Stimulated activated CD8-positive, alpha-beta memory T cell treated with anti-CD3 and anti-CD28 coated beads, Interleukin-7, amount 100 ng/mL, for 24 hours (primary cell): ENCODE results near the gene CSNK1D.

Source experiments
- DNase-seq: peaks from one replicate; pipeline ENCODE4 v3.0.0-alpha.2; 2020; ENCODE audit warnings: low read depth

CSNK1D gene

DNA sequence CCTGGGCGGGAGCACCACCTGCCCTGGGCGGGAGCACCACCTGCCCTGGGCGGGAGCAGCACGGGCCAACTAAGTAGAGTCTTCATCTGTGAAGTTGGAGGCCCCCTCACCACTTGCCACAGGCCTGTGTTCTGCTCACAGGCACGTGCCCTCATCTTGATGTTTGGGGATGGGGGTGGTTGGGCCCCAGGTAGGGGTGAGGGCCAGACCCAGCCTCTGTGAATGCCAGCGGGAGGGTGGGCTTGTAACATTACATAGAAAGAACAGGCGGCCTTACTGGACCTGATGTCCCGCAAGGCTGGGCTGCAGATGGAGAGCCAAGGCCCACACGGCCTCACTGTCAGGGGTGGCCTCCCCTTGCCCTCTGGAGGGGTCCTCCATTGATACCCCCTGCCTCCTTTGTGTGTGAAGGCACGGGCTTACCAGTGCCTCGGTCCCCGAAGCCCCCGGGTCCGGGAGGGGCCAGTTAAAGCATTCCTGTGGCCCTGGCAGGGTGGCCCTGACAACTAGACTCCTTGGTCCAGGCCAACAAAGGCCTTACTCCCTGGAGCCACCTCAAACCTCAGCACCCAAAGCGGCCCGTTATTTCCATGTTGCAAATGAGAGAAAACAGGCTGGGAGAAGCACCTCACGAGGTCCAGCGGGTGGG, 45.7 kb downstream of the CSNK1D start:
- no peak for DNase-seq

DNA sequence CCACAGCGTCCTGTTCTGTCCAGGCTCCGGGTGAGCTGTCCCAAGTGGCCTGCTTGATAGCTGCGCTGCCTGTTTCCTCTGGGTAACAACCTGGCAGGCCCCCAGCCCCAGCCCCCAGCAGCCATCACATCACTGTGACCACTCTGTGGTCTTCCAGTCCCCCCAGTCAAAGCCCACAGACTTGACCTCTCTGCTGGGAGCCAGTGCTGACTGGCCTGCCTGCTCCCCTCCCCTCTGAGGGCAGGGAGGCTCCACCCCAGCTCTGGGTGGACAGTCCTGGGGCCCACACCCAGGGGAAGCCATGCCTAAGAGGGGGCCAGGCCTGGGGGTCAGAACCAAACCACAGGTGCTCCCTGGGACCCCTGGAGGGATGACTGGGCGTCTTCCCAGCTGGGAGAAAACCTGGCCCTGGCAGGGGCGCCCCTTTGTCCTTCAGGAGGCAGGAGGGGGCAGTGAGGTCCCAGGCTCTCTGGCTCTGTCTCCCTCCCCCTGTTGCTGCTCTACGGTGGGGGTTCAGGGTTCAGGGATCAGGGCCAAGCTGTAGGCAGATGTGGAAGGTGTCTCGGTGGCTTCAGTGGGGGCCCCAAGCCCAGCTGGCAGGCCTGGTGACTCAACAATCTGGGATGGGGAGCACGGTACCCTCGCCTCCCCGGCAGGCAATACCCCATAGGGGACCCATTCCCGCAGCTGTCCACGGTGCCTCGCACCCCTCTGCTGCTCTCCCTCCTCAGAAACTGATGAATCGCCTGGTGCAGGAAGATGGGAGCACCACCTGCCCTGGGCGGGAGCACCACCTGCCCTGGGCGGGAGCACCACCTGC, 46.5 kb downstream of the CSNK1D start:
- no peak for DNase-seq

DNA sequence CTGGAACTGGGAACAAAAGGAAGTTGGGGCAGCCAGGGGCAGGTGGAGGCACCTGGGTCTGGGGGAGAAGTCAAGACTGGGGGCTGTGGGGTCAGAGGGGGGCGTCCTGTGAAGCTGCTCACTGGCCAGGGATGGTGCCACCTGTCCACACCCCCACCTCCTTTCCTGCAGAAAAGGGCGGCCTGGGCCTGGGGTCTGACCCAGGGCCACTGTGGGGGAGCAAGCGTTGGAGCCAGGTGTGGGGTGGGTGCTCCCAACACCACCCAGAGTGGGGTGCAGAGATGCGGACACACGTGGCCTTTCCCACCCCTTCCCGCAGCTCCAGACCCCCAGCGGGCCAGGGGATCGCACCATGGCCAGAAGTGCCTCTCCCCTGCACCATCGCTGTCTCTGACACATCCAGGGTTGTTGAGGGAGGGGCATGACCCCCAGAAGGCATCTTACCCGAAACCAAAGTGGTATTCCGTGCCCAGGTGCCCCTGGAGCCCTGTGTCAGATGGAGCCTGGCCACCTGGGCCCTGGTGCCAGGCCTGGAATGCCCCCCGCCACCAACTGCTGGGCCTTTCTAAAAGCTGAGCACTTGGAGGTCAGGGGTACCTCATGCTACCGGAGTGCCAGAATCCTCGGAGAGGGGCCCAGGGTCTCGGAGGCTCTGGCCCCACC, 47.2 kb downstream of the CSNK1D start:
- no peak for DNase-seq

DNA sequence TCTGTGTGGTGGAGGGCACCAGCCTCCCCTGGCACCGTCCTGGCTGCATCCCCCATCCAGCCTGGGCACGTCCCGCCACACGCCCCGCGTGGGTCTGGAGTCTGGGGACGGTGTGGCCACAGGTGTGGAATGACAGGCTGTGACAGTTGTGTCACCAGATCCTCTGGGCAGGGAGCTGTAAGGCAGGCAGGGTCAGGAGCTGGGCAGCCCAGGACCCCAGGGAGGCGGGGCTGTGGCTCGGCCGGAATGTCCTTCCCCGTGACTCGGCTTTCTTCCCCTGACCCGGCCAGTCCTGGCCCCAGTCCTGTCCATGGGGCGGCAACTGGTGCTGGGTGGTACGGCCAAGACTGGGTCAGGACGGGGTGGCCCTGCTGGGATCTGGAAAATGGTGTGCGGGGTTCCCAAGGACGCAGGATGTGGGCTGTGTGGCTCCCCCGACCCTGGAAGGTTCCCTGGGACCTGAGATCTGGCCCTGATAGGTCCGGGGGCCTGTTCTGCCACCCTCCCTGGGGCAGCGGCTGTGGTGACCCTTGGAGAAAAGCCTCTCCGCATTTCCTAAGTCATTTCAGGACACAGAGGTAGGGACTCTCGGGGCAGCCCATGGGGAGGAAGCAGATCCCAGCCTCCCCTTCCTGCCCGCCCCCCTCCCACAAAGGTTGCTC, 48.0 kb downstream of the CSNK1D start:
- no peak for DNase-seq

DNA sequence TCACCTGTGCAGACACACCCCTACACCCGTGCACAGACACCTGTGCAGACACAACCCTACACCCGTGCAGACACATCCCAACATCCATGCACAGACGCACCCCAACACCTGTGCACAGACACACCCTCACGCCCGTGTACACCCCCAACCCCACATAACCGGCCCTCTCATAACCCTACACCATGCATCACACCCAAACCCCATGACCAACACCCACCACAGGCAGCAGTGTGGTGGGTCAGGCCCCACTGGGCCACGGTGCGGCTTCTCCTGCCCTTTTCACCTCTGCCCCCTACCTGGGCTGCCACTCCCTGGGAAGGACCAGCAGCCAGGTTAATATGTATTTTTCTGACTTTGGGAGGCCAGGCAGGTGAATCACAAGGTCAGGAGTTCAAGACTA, 48.8 kb downstream of the CSNK1D start:
- no peak for DNase-seq

DNA sequence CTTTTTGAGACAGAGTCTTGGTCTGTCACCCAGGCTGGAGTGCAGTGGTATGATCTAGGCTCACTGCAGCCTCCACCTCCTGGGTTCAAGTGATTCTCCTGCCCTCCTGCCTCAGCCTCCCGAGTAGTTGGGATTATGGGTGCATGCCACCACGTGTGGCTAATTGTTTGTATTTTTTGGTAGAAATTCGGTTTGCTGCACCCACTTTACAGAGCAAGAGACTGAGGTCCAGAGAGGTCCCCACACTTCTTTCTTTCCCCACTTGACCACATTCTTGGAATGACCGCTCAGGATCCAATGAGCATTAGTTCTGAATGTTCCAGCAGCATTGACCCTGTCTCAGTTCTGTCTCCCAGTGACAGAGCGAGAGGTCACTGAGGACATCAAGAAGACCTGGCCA, 50.0 kb downstream of the CSNK1D start:
- DNase-seq: no peak

DNA sequence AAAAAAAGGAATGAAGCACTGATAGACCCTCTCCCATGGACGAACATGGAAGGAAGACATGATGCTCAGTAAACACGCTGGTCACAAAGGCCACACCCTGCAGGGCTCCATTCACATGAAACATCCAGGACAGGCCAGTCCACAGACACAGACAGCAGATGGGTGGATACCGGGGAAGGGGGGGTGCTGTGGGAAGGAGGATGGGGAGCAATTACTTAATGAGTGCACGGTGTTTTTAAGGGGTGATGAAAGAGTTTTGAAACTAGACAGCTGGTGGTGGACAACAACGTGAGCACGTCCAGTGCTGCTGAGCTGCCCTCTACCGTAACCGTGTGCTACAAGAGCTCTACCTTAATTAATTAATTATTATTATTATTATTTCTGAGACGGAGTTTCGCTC, 50.7 kb downstream of the CSNK1D start:
- DNase-seq: no peak

DNA sequence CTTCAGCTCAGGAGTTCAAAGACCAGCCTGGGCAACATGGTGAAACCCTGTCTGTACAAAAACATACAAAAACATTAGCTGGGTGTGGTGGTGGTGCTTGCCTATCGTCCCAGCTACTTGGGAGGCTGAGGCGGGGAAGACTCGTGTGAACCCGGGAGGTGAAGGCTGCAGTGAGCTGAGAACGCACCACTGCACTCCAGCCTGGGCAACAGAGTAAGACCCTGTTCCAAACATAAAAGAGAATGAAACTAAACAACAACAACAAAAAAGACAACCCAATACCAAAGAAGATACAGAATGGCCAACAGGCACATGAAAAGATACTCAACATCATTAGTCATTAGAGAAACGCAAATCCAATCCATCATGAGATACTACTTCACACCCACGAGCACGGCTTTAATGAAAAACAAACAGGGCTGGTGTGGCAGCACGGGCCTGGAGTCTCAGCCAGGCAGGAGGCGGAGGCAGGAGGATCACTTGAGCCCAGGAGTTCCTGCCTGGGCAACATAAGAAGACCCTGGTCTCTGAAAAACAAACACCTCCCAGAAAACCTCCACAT, 52.1 kb downstream of the CSNK1D start:
- DNase-seq: no peak

DNA sequence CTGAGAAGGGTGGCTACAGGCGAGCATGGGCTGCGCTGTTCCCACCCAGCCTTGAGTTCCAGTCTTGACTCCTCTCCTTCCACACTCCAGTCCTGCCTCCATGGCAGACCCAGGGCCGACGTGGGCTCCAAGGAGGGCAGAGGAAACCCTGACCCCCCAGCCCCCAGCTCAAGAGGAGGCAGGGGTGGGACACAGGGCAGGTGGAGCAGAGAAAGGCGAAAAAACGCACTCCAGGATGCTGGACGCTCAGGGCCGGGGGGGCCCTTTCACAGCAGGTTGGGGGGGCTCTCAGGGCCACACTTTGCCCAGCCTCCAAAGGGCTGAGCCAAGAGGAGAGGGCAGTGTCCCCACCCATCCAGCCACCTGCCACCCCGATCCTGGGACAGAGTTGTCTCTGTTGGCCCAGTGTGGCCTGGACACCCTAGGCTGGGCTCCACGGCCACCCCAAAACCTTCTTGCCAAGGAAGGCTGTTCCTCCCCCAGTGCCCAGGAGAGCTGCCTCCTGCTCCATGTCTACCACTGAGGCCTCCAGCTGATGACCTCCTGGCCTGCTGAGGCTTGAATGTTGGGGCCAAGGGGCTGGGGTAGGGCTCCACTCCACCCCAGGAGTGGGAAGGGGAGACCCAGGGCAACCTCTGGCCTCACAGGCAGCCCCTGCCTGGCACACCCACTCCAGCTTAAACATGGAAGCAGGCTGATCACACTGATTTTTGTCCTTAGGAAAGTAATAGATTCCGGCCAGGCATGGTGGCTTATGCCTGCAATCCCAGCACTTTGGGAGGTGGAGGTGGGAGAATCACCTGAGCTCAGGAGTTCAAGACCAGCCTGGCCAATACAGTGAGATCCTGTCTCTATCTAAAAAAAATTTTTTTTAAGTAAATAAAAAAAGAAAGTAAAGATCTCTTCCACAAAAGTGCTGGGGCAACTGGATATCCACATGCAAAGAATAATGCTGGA, 53.5 kb downstream of the CSNK1D start:
- DNase-seq: no peak

DNA sequence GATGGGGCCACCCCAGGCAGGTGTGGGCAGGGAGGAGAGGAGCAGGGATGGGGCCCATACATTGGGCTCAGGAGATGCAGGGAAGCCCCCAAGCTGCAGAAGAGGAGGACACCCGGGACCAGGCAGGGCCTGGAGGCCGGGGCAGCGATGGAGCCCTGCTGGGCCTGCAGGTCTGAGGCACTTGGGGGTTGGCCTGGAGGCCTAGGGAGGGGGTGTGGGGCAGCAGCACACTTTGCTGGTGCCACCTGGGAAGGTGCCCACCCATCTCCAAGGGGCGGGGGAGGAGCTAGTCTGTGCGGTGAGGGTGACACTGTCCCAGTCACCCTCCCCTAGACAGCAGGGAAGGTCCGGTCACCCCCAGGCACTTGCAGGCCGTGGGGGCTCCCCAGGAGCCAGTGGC, 54.4 kb downstream of the CSNK1D start:
- DNase-seq: no peak

DNA sequence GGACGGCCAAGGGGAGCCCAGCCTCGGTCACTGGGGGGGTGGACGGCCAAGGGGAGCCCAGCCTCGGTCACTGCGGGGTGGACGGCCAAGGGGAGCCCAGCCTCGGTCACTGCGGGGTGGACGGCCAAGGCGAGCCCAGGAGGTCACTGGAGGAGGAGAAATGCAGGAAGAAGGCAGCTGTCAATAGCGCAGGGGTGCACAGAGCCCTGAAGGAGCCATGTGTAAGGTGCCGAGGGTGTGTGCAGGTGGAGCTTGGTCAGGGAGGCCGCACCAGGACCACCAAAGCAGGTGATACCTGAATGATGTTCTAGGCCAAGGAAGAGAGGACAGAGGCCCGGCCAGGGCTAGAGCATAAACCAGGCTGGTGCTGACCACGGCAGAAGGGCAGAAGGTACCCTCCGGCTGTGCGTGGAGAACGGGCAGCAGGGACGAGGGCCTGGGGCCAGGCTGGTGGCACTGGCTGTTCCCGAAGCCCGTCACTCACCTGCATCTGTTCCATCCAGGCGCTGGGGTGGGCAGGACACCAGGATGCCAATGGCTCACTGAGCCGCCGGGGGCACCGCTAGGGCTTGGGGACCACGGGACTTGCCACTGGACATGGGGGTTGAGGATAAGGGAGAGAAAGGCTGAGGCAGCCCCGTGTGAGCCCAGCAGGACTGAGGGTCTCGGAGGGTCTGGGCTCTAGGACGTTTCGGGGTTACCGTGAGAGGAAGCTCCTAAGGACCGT, 55.0 kb downstream of the CSNK1D start:
- no peak for DNase-seq

DNA sequence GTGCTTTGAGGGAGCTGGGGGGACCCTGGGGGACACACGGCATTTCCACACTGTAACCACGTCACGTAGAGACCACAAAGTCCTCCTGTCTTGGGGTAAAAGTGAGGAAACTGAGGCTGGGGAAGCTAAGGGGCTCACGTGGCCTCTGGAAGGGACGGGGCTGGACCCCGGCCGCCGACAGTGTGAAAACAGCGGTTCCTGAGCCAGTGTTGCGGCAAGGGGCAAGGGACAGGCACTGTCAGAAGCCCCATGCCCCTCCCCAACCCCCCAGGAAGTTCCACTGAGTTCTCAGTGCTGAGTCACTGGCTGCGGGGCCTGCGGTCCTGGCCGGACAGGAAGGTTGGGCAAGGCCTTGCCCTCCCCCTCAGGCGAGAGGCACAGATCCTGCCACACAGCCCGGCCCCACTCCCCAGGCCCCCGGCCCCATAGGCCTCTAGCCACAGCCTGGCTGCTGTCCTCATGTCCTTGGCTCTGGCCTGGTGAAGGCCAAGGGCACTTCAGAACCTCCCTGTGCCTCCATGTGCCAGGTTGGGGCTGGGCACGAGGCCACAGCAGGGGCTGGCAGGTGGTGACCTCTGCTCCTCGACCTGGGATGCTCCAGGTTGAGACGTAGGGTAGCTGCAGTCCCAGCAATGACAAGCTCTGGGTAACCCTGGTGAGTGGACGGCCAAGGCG, 55.8 kb downstream of the CSNK1D start:
- no peak for DNase-seq

DNA sequence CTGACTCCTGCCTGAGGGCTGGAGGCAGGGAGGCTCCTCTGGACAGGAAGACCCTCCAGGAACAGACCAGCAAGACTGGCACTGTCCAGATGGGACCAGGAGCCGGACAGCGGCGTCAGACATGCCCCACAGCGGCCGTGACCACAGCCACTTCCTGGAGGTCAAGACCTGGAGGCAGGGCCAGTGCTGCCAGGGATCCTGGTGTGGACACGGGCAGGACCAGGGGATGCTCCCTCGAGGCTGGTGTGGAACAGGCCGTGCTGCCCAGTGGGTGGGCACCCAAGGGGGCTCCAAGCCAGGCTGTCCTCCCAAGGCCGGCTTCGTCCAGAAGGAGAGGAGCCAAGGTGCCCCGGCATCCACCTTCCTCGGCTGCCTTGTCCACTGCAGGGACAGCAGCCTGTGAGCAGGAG, 56.4 kb downstream of the CSNK1D start:
- no peak for DNase-seq

DNA sequence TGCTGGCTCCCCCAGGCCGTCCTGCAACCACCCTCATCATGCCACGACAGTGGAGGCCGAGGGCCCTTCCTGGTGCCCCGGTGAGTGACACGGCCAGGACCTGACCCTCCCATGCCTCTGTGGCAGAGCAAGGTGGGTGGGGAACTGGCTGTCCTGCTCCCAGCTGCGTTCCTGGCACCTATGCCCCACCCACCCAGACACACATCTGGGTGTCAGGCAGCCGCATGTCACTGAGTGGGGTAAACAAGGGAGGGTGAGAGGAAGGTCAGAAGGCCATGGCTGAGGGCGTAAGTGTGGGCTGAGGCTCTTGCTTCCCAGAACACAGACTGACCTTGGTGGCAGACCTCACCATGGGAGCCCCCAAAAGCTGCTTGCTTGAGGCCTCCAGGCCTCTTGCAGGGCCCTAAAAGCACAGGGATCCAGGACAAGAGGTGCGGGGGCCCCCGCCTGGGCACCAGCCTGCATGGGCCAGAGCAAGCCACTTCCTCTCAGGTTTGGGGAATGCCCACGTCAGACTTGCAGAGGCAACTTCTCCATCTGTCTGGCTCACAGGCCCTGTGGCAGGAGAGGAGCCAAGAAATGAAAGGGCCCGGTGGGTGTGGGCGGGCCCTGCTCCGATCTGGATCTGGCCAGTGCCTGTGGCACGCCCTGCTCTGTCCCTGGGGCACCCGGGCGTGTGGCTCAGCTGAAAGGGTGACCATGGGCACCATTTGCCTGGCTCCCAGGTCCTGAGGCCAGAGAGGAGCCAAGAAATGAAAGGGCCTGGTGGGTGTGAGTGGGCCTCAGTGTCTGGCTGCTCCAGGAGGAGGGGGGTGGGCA, 57.0 kb downstream of the CSNK1D start:
- DNase-seq: no peak

DNA sequence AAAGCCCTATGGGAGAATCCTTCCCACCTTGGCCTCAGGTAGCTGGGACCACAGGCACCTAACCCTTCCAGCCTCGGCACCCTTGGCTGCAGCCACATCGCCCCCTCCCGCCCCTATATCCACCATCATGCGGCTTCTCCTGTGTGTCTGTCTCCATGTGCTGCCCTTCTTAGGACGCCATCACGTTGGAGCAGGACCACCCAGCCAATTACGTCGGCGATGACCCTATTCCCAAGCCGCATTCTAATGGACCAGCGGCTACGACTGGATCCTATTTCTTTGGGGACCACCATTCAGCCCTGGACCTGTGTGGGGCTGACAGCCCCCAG, 57.6 kb downstream of the CSNK1D start:
- no peak for DNase-seq

DNA sequence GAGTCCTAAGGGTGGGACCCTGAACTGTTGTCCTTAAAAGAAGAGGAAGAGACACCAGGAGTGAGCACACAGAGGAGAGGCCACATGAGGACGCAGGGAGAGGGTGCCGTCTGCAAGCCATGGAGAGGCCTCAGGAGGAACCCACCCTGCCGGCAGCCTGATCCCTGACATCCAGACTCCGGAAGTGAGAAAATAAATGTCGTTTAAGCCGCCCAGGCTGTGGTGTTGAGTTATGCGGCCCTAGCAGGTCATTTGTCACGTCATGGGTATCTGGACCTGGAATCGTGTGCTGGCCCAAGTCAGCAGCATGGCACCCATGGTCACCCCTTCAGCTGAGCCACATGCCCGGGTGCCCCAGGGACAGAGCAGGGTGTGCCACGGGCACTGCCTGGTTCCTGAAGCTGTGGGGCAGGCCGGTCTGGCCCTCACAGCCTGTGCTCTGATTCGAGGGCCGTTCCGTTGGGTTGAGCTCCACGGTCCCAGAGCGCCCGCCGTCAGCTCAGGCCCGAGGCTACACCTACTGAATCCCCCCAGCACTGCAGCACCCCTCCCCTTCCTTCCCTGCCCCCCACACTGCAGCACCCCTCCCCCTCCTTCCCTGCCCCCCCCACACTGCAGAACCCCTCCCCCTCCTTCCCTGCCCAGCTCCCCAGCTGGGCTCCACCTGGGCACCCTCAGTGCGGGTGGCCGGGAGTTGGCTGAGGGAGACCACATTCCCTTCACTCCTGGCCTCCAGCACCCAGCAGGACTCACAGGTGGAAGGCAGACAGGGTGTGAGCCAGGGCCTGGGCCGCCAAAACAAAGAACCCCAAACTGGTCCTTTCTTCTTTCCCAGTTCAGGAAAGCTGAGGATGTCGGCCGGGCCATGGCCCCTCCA, 58.2 kb downstream of the CSNK1D start:
- DNase-seq: no peak

DNA sequence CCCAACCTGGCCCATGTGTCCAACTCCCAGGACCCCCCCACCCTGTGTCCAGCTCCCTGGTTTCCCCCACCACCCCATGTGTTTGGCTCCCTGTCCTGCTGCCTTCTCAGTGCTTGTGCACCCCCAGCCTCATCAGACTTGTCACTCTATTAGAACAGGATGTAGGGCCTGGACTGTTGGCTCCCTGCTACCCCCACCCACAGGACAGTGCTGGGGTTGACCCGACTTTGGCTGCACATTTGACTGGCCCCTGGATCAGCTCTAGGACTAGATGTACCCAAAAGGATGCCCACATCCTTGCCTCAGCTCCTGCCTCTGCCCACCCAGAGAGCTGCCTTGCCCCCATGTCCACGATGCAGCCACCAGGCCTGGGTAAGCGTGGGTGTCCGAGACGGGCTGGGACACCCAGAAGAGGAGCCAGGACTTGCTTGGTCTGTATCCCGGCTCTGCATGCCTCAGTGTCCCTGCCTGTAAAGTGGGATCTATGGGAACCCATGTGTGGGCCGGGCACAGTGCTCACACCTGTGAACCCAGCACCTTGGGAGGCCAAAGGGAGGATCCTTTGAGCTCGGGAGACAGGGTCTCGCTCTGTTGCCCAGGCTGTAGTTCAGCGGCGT, 59.4 kb downstream of the CSNK1D start:
- no peak for DNase-seq
